Mammary epithelial cell (primary cell): ENCODE data around the gene FGF18.

Experiments used
- CTCF ChIP-seq, 2 donors: IDR thresholded peaks in 1 of 2; conservative IDR thresholded peaks in 1 of 2; 2 replicates each; pipeline ENCODE4 v1.5.1; 2011 to 2012; ENCODE audit warnings: inconsistent platforms in 2 of 2, low read length in 2 of 2, mild to moderate bottlenecking in 2 of 2, control low read depth in 1 of 2, low read depth in 1 of 2; ENCODE audit not compliant: insufficient read depth in 1 of 2; ENCODE audit errors: extremely low read depth in 1 of 2
- EZH2 ChIP-seq: IDR thresholded peaks from 2 replicates; pipeline ENCODE4 v1.6.1; 2012; ENCODE audit warnings: low read length, inconsistent platforms, borderline replicate concordance

- TF ChIP-seq EZH2: no peak
- TF ChIP-seq CTCF (conservative IDR thresholded peaks at IDR 0.05 in 1 of 2, IDR thresholded peaks at IDR 0.05 in 1 of 2; ENCODE audit: extremely low read depth in 1 of 2, insufficient read depth in 1 of 2, low read depth in 1 of 2, low read length in 2 of 2): no peak
Observed at GRCh38 chr5:171498166-171498565, 78.7 kb downstream of the FGF18 start.
